GM23338 (cell line): ENCODE results near the gene GMEB2.

ENCODE experiments used
- CREB1 ChIP-seq: fragments of 250-450 bp; sonication (Bioruptor Pico); IDR thresholded peaks from 2 replicates; pipeline ENCODE4 v1.5.0; 2020; ENCODE audit warnings: low read depth, mild to moderate bottlenecking, moderate library complexity
- EZH2 ChIP-seq: fragments of 200-600 bp; sonication (generic); IDR thresholded peaks from one replicate; pipeline ENCODE4 v1.8.0; 2017; ENCODE audit warnings: antibody characterized with exemption, mild to moderate bottlenecking, low read depth; ENCODE audit not compliant: unreplicated experiment
- EZH2phosphoT487 ChIP-seq: fragments of 200-600 bp; sonication (generic); IDR thresholded peaks from one replicate; pipeline ENCODE4 v1.8.1; 2018; ENCODE audit warnings: antibody characterized with exemption; ENCODE audit not compliant: unreplicated experiment
- JUNB ChIP-seq: IDR thresholded peaks from one replicate; pipeline ENCODE4 v1.6.1; 2016; ENCODE audit warnings: antibody characterized with exemption; ENCODE audit not compliant: unreplicated experiment
- POLR2AphosphoS5 ChIP-seq: IDR thresholded peaks from 2 replicates; pipeline ENCODE4 v1.6.1; 2016; ENCODE audit warnings: antibody characterized with exemption, low read depth
- ZNF331 ChIP-seq: fragments of 250-450 bp; sonication (Bioruptor Pico); IDR thresholded peaks from 2 replicates; pipeline ENCODE4 v1.5.0; 2020; ENCODE audit warnings: low read depth, mild to moderate bottlenecking, moderate library complexity
- TF ChIP-seq, protein P1 (sequence below), 2 experiments: fragments of 200-600 bp in 1 of 2; sonication (generic) in 1 of 2; conservative IDR thresholded peaks; 2 replicates each; pipeline versions ENCODE4 v1.5.1 to v1.6.1; 2016 to 2017; ENCODE audit warnings: antibody characterized with exemption in 2 of 2, low read depth in 2 of 2, mild to moderate bottlenecking in 2 of 2, moderate library complexity in 1 of 2
- TF ChIP-seq, protein P2 (sequence below): IDR thresholded peaks from one replicate; pipeline ENCODE4 v1.6.1; 2018; ENCODE audit warnings: antibody characterized with exemption; ENCODE audit not compliant: unreplicated experiment
- TF ChIP-seq, protein P3 (sequence below): IDR thresholded peaks from 2 replicates; pipeline ENCODE4 v1.6.1; 2016; ENCODE audit warnings: antibody characterized with exemption

DNA sequence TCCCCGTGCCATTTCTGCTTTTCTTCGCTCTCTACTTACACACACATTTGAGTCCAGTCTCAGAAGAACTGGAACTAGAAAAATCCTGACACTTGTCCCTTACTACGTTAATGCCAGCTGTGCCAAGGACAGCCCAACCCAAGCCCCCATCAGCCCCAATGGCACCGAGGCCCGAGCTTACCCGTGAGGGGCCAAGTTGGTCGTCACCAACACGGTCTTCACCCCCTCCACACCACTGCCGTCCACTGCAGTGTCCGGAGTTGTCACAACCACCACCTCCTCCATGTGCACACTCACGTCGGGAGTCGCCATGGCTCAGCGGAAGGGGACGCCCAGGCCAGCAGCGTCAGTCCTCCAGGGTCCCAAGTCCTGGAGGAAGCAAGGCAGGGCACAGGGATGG, 7.8 kb downstream of the GMEB2 start:
- TF ChIP-seq, protein P1, sequence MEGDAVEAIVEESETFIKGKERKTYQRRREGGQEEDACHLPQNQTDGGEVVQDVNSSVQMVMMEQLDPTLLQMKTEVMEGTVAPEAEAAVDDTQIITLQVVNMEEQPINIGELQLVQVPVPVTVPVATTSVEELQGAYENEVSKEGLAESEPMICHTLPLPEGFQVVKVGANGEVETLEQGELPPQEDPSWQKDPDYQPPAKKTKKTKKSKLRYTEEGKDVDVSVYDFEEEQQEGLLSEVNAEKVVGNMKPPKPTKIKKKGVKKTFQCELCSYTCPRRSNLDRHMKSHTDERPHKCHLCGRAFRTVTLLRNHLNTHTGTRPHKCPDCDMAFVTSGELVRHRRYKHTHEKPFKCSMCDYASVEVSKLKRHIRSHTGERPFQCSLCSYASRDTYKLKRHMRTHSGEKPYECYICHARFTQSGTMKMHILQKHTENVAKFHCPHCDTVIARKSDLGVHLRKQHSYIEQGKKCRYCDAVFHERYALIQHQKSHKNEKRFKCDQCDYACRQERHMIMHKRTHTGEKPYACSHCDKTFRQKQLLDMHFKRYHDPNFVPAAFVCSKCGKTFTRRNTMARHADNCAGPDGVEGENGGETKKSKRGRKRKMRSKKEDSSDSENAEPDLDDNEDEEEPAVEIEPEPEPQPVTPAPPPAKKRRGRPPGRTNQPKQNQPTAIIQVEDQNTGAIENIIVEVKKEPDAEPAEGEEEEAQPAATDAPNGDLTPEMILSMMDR (conservative IDR thresholded peaks at IDR 0.05; ENCODE audit: low read depth in 2 of 2) = no peak
- TF ChIP-seq EZH2 (no peak), EZH2phosphoT487 (no peak), POLR2AphosphoS5 (no peak), JUNB (no peak), CREB1 (CRISPR knock-in tag) (no peak), ZNF331 (no peak)
- TF ChIP-seq, protein P2, sequence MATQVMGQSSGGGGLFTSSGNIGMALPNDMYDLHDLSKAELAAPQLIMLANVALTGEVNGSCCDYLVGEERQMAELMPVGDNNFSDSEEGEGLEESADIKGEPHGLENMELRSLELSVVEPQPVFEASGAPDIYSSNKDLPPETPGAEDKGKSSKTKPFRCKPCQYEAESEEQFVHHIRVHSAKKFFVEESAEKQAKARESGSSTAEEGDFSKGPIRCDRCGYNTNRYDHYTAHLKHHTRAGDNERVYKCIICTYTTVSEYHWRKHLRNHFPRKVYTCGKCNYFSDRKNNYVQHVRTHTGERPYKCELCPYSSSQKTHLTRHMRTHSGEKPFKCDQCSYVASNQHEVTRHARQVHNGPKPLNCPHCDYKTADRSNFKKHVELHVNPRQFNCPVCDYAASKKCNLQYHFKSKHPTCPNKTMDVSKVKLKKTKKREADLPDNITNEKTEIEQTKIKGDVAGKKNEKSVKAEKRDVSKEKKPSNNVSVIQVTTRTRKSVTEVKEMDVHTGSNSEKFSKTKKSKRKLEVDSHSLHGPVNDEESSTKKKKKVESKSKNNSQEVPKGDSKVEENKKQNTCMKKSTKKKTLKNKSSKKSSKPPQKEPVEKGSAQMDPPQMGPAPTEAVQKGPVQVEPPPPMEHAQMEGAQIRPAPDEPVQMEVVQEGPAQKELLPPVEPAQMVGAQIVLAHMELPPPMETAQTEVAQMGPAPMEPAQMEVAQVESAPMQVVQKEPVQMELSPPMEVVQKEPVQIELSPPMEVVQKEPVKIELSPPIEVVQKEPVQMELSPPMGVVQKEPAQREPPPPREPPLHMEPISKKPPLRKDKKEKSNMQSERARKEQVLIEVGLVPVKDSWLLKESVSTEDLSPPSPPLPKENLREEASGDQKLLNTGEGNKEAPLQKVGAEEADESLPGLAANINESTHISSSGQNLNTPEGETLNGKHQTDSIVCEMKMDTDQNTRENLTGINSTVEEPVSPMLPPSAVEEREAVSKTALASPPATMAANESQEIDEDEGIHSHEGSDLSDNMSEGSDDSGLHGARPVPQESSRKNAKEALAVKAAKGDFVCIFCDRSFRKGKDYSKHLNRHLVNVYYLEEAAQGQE = no peak
- TF ChIP-seq, protein P3, sequence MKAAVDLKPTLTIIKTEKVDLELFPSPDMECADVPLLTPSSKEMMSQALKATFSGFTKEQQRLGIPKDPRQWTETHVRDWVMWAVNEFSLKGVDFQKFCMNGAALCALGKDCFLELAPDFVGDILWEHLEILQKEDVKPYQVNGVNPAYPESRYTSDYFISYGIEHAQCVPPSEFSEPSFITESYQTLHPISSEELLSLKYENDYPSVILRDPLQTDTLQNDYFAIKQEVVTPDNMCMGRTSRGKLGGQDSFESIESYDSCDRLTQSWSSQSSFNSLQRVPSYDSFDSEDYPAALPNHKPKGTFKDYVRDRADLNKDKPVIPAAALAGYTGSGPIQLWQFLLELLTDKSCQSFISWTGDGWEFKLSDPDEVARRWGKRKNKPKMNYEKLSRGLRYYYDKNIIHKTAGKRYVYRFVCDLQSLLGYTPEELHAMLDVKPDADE = no peak
